ENCODE data around the gene AMIGO3. TPM values are rescaled to one million over a fixed set of nuclear protein-coding genes. Genes with fewer than 3 reads are reported as not detected.

Gene AMIGO3
- total and polyA plus RNA-seq, 10 of the 15 experiments (the other 5 are each of a cell fraction or from before 2014, with no cell fraction given): 0.07 to 1.3 (median 0.44) TPM; not detected in 3

- Histone ChIP-seq H3K36me3 (ENCODE audit: control insufficient read depth in 2 of 2, insufficient read depth in 2 of 2, low read length in 1 of 2) (no peaks in the 10 kb centered on the region), H3K4me1 (ENCODE audit: control insufficient read depth, insufficient read depth, low read length) (peaks cover 5% of the 10 kb centered on the region), H4K20me1 (ENCODE audit: control insufficient read depth, insufficient read depth) (no peaks in the 10 kb centered on the region), H3K4me3 (no peak overlapping the region), H3K4me2 (ENCODE audit: control insufficient read depth, insufficient read depth) (no peak overlapping the region), H3K9me3 (replicated peaks; ENCODE audit: control insufficient read depth, insufficient read depth, low read length) (no peaks in the 10 kb centered on the region), H2AFZ (ENCODE audit: control insufficient read depth, low read depth, low read length) (no peak overlapping the region), H3K27ac (ENCODE audit: control insufficient read depth, insufficient read depth) (no peak overlapping the region), H3K79me2 (ENCODE audit: control insufficient read depth, insufficient read depth, low read length) (peaks cover 5% of the 10 kb centered on the region), H3K9ac (ENCODE audit: control insufficient read depth, insufficient read depth, low read length) (no peak overlapping the region), H3K27me3 (replicated peaks in 1 of 2; ENCODE audit: control insufficient read depth in 2 of 2, insufficient read depth in 2 of 2, low read length in 1 of 2) (no peaks in the 10 kb centered on the region)
- ChIA-PET RAD21 (ENCODE audit: unreplicated experiment) (no interaction called here), POLR2A (no interaction called here), CTCF (interaction anchor here (1.0 to 5.3 kb wide), 2 partner anchors 129 to 130 kb away, joined by 3 to 210 read pairs; no protein-coding TSS in a partner anchor), SMC1A (ENCODE audit: uncharacterized antibody, unreplicated experiment) (interaction anchor here (1.8 kb wide), 1 partner anchor 128 kb away, joined by 4 read pairs; no protein-coding TSS in a partner anchor)
- intact Hi-C loops (cut with micrococcal nuclease; ENCODE audit: unreplicated experiment) (no loop called here), in situ Hi-C loops (cut with MboI) (no loop called here)
- WGBS (ENCODE audit: insufficient coverage, insufficient replicate concordance, low lambda C conversion rate, missing lambda C conversion rate): 28% methylated on average over 5 of the region's 5 CpGs
- no peak for FAIRE-seq
- no peak for ATAC-seq
- no peak for DNase-seq (ENCODE audit: low read depth, low spot score)
- BruUV-seq (replicated peaks): no TSS peak
- no peak for TF ChIP-seq BHLHE40 (IDR thresholded peaks at IDR 0.05; ENCODE audit: borderline replicate concordance in 1 of 2, low read depth in 2 of 2, low read length in 1 of 2)
- TF ChIP-seq LARP7 (IDR thresholded peaks at IDR 0.05): no peak
- TF ChIP-seq HCFC1 (IDR thresholded peaks at IDR 0.05; ENCODE audit: low read length): no peak
- TF ChIP-seq HDAC2 (IDR thresholded peaks at IDR 0.05): no peak
- TF ChIP-seq ZBED1 (IDR thresholded peaks at IDR 0.05; ENCODE audit: borderline replicate concordance): no peak
- TF ChIP-seq EZH2 (IDR thresholded peaks at IDR 0.05; ENCODE audit: borderline replicate concordance, control insufficient read depth, low read depth, low read length): no peak
- TF ChIP-seq, protein P1, sequence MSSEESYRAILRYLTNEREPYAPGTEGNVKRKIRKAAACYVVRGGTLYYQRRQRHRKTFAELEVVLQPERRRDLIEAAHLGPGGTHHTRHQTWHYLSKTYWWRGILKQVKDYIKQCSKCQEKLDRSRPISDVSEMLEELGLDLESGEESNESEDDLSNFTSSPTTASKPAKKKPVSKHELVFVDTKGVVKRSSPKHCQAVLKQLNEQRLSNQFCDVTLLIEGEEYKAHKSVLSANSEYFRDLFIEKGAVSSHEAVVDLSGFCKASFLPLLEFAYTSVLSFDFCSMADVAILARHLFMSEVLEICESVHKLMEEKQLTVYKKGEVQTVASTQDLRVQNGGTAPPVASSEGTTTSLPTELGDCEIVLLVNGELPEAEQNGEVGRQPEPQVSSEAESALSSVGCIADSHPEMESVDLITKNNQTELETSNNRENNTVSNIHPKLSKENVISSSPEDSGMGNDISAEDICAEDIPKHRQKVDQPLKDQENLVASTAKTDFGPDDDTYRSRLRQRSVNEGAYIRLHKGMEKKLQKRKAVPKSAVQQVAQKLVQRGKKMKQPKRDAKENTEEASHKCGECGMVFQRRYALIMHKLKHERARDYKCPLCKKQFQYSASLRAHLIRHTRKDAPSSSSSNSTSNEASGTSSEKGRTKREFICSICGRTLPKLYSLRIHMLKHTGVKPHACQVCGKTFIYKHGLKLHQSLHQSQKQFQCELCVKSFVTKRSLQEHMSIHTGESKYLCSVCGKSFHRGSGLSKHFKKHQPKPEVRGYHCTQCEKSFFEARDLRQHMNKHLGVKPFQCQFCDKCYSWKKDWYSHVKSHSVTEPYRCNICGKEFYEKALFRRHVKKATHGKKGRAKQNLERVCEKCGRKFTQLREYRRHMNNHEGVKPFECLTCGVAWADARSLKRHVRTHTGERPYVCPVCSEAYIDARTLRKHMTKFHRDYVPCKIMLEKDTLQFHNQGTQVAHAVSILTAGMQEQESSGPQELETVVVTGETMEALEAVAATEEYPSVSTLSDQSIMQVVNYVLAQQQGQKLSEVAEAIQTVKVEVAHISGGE (CRISPR knock-in tag; IDR thresholded peaks at IDR 0.05): no peak
- TF ChIP-seq SMARCA5 (IDR thresholded peaks at IDR 0.05): no peak
- TF ChIP-seq BRCA1 (IDR thresholded peaks at IDR 0.05; ENCODE audit: low read depth, low read length): no peak
- no peak for TF ChIP-seq HDAC6 (IDR thresholded peaks at IDR 0.05; ENCODE audit: unreplicated experiment)
Observed at GRCh38 chr3:49668414-49668797, 51.1 kb downstream of the AMIGO3 start.

Data from GM12878 (cell line).